Activated B cell treated with CpG ODN at 0.5 μM for 24 hours (primary cell): ENCODE data around the gene AKT3. TPM values are rescaled to one million over a fixed set of nuclear protein-coding genes. Genes with fewer than 3 reads are reported as not detected.
"Not testable (repeated sequence)": the region's sequence is repeated elsewhere in the genome, so short reads cannot be mapped to it uniquely, and the experiment has no call there.

ENCODE experiments used
- ATAC-seq: fragments of 200-7000 bp; cut with Tn5 transposase; one replicate; pipeline ENCODE4 v1.10.0; 2021; ENCODE audit warnings: low read depth, mild to moderate bottlenecking, moderate library complexity
- CTCF ChIA-PET: fragments of 350-600 bp; sonication (Branson Sonifier 250); formaldehyde crosslinking; loops from one replicate; lab custom pipeline; 2021; ENCODE audit warnings: antibody characterized with exemption; lab: Charles Lee
- POLR2A ChIA-PET: fragments of 350-600 bp; sonication (Branson Sonifier 250); formaldehyde crosslinking; loops from one replicate; lab custom pipeline; 2021; ENCODE audit warnings: antibody characterized with exemption; lab: Charles Lee
- DNase-seq: peaks from one replicate; pipeline ENCODE4 v3.0.0; 2022
- H3K27ac Mint-ChIP-seq: one replicate; pipeline ENCODE4 v1.8.0; 2020; ENCODE audit warnings: mixed read lengths
- H3K27me3 Mint-ChIP-seq: one replicate; pipeline ENCODE4 v1.8.0; 2021; ENCODE audit warnings: mixed read lengths
- H3K36me3 Mint-ChIP-seq: one replicate; pipeline ENCODE4 v1.8.0; 2021; ENCODE audit warnings: low read depth, mixed read lengths
- H3K4me1 Mint-ChIP-seq: one replicate; pipeline ENCODE4 v1.8.0; 2021; ENCODE audit warnings: mixed read lengths
- H3K4me3 Mint-ChIP-seq: one replicate; pipeline ENCODE4 v1.8.0; 2020; ENCODE audit warnings: mild to moderate bottlenecking, mixed read lengths
- H3K9me3 Mint-ChIP-seq: one replicate; pipeline ENCODE4 v1.8.0; 2020; ENCODE audit warnings: mixed read lengths
- intact Hi-C: fragments of 100-400 bp; cut with micrococcal nuclease; formaldehyde crosslinking; loops from one replicate; pipeline ENCODE4 v1.15.1; 2024
- total RNA-seq: library from RNA; stranded (reverse); gene quantifications from 2 replicates; pipeline ENCODE4 v1.2.3, GENCODE V29; 2022
- TF ChIP-seq, protein P1 (sequence below): fragments of 200-600 bp; IDR thresholded peaks from one replicate; pipeline ENCODE4 v1.8.0; 2022; ENCODE audit warnings: antibody characterized with exemption, mild to moderate bottlenecking

The AKT3 gene
- total RNA-seq, 1 donor from 2014 or later = 63.3 TPM

DNA sequence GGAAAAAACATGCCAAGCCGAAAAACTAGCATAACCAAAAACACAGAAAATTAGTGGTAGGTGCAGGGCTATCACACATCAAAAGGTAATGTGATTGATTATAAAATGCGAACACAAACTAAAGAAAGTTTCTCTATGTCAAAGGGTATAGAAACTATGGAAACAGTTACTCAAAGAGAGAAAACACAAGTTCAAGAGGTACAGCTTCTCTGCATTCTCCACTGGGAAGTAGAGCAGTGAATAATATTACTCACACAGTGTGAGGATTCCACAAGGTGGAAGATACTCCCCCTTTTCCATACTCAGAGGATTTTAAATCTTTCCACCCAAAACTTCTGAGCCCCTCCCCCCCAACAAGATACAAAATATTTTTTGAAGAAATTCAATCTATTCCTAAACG lies 18.6 kb downstream of the AKT3 start:
- CTCF ChIA-PET = no interaction called here
- no peak for DNase-seq
- Mint-ChIP-seq H3K27ac (no peak overlapping the region), H3K27me3 (no peaks in the 10 kb centered on the region), H3K9me3 (peaks cover 9% of the 10 kb centered on the region), H3K36me3 (peaks cover 34% of the 10 kb centered on the region), H3K4me1 (peaks cover 12% of the 10 kb centered on the region), H3K4me3 (no peak overlapping the region)
- POLR2A ChIA-PET = no interaction called here
- TF ChIP-seq, protein P1, sequence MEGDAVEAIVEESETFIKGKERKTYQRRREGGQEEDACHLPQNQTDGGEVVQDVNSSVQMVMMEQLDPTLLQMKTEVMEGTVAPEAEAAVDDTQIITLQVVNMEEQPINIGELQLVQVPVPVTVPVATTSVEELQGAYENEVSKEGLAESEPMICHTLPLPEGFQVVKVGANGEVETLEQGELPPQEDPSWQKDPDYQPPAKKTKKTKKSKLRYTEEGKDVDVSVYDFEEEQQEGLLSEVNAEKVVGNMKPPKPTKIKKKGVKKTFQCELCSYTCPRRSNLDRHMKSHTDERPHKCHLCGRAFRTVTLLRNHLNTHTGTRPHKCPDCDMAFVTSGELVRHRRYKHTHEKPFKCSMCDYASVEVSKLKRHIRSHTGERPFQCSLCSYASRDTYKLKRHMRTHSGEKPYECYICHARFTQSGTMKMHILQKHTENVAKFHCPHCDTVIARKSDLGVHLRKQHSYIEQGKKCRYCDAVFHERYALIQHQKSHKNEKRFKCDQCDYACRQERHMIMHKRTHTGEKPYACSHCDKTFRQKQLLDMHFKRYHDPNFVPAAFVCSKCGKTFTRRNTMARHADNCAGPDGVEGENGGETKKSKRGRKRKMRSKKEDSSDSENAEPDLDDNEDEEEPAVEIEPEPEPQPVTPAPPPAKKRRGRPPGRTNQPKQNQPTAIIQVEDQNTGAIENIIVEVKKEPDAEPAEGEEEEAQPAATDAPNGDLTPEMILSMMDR = no peak
- no peak for ATAC-seq
- intact Hi-C loops = no loop called here

DNA sequence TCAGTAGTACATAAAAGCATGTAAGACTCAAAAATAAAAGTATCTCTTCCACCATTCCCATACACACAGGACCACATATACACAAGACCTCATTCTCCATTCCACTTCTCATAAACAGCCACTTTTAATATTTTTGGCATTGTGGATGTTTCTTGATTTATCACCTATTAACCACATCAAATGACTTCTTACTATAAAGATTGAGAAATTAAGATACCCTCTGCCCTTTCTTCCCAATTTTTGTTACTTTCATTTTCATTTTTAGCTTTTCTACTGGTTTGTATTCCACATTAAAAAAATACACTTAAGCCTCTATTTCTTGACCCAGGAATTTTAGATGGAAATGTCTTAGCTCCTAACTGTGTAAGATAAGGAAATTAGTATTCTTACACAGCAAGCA lies 22.8 kb downstream of the AKT3 start:
- Mint-ChIP-seq H3K4me3 (no peak overlapping the region), H3K4me1 (peaks cover 27% of the 10 kb centered on the region), H3K36me3 (peaks cover 31% of the 10 kb centered on the region), H3K27me3 (no peaks in the 10 kb centered on the region), H3K9me3 (peaks cover under 1% of the 10 kb centered on the region), H3K27ac (no peak overlapping the region)
- intact Hi-C loops = no loop called here
- POLR2A ChIA-PET = interaction anchor here (1.0 kb wide), 1 partner anchor 248 kb away, joined by 3 read pairs; no protein-coding TSS in a partner anchor
- CTCF ChIA-PET = no interaction called here
- ATAC-seq (no peak), DNase-seq (no peak)
- TF ChIP-seq, protein P1 = no peak

DNA sequence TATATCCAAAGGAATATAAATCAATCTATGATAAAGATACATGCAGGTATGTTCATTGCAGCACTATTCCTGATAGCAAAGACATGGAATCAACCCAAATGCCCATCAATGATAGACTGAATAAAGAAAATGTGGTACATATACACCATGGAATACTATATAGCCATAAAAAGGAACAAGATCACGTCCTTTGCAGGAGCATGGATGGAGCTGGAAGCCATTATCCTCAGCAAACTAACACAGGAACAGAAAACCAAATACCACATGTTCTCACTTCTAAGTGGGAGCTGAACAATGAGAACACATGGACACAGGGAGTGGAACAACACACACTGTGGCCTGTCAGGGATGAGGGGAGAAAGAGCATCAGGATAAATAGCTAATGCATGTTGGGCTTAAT lies 25.1 kb downstream of the AKT3 start:
- H3K27ac Mint-ChIP-seq, intact Hi-C loops, CTCF ChIA-PET, ATAC-seq, POLR2A ChIA-PET, H3K4me3 Mint-ChIP-seq, H3K27me3 Mint-ChIP-seq, DNase-seq: not testable (repeated sequence)
- Mint-ChIP-seq H3K4me1 (peaks cover 28% of the 10 kb centered on the region), H3K9me3 (peaks cover 18% of the 10 kb centered on the region), H3K36me3 (peaks cover 52% of the 10 kb centered on the region)

DNA sequence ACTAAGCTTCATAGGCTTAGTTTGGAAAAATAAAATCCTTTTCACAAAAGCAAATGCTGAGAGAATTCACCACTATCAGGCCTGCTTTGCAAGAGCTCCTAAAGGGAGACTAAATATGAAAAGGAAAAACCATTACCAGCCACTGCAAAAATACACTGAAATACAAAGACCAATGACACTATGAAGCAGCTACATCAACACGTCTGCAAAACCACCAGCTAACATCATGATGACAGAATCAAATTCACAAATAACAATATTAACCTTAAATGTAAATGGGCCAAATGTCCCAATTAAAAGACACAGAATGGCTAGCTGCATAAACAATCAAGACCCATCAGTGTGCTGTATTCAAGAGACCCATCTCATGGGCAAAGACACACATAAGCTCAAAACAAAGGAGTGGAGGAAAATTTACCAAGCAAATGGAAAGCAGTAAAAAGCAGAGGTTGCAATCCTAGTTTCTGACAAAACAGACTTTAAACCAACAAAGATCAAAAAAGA lies 28.8 kb downstream of the AKT3 start:
- intact Hi-C loops = no loop called here
- ATAC-seq (no peak), DNase-seq (no peak)
- TF ChIP-seq, protein P1 = no peak
- Mint-ChIP-seq H3K4me1 (peaks cover 18% of the 10 kb centered on the region), H3K27me3 (no peaks in the 10 kb centered on the region), H3K4me3 (no peak overlapping the region), H3K36me3 (peaks cover 49% of the 10 kb centered on the region), H3K27ac (no peak overlapping the region), H3K9me3 (peaks cover 18% of the 10 kb centered on the region)
- ChIA-PET CTCF (no interaction called here), POLR2A (no interaction called here)

DNA sequence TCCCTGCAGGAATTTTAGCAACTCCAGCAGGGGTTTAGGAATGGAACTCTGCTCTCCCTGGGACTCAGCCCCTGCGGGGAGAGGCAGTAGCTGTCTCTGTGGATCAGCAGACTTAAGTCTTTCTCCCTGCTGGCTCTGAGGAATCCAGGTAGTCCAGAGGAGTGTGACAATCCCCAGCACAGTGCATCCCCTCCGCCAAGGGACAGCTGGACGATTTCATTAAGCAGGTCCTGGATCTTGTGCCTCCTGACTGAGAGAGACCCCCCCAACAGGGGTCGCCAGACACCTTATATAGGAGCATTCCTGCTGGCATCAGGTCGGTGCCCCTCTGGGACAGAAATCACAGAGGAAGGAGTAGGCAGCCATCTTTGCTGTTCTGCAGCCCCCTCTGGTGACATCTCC lies 30.6 kb downstream of the AKT3 start:
- Mint-ChIP-seq H3K4me3 (no peak overlapping the region), H3K9me3 (peaks cover 20% of the 10 kb centered on the region), H3K36me3 (peaks cover 46% of the 10 kb centered on the region), H3K27ac (no peak overlapping the region), H3K27me3 (no peaks in the 10 kb centered on the region), H3K4me1 (peaks cover 20% of the 10 kb centered on the region)
- CTCF ChIA-PET = no interaction called here
- TF ChIP-seq, protein P1 = no peak
- POLR2A ChIA-PET = no interaction called here
- ATAC-seq (no peak), DNase-seq (no peak)
- intact Hi-C loops = no loop called here

DNA sequence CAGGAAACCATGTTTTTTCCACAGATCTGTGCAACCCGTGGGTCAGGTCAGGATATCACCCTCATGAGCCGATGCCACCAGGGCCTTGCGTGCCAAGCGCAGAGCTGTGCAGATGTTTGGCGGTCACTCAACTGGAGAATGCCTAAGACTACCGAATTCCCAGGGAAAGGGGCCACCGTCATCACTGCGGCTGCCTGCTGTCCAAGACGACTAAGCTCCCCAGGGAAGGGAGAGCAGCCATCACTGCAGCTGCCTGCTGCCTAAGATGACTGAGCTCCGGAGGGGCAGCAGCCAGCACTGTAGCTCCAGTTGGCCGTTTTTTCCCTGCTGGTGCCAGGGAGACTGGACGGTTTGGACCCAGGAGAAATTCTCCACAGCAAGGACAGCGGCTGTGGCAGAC lies 31.1 kb downstream of the AKT3 start:
- ATAC-seq = no peak
- TF ChIP-seq, protein P1 = no peak
- ChIA-PET CTCF (no interaction called here), POLR2A (no interaction called here)
- Mint-ChIP-seq H3K27me3 (no peaks in the 10 kb centered on the region), H3K9me3 (peaks cover 21% of the 10 kb centered on the region), H3K4me1 (peaks cover 16% of the 10 kb centered on the region), H3K36me3 (peaks cover 43% of the 10 kb centered on the region), H3K27ac (no peak overlapping the region), H3K4me3 (no peak overlapping the region)
- intact Hi-C loops = no loop called here
- DNase-seq = no peak
